K562 (cell line): Measurements from ENCODE around the gene NR2C2AP. TPM values are rescaled to one million over a fixed set of nuclear protein-coding genes. Genes with fewer than 3 reads are reported as not detected.

Experiments
- ATAC-seq: fragments of 200-7000 bp; cut with Tn5 transposase; 3 replicates; pipeline ENCODE4 v1.9.1; 2020; ENCODE audit warnings: moderate library complexity
- BruUV-seq: library from RNA; stranded (reverse); fragments of 400-500 nt; replicated peaks from 2 replicates; lab custom pipeline; 2021; lab: Mats Ljungman, UMichigan
- CTCF ChIA-PET: fragments of 300-600 bp; formaldehyde crosslinking; extraction: SDS; loops from one replicate; lab custom pipeline; 2021; ENCODE audit warnings: low intra/inter-chr PET ratio; lab: Yijun Ruan, JAX
- POLR2A ChIA-PET: fragments of 300-600, 350-650 bp; sonication (Branson Sonifier 250); formaldehyde crosslinking; extraction: SDS; loops from one replicate; lab custom pipeline; 2021; ENCODE audit warnings: antibody characterized with exemption, inconsistent platforms; lab: Yijun Ruan, JAX
- DNase-seq, 4 experiments: peaks; one replicate each; pipeline versions ENCODE4 v3.0.0 to v3.0.0-alpha.2; 2011 to 2018; ENCODE audit warnings: low spot score in 3 of 4, mixed read lengths in 3 of 4; ENCODE audit errors: extremely low read depth in 1 of 4
- FAIRE-seq: peaks from 2 replicates; lab custom pipeline; 2011; peaks lifted over from hg19 to GRCh38; lab: Jason Lieb, UNC
- H2AFZ ChIP-seq: 2 replicates; pipeline ENCODE4 v1.6.0; 2011; ENCODE audit warnings: low read depth, low read length, control low read depth, inconsistent platforms
- H3K27ac ChIP-seq: fragments of 200-600 bp; 3 replicates; pipeline ENCODE4 v1.8.0; 2011; ENCODE audit warnings: low read depth, mild to moderate bottlenecking, control low read depth, inconsistent platforms, low read length, moderate library complexity, mixed read lengths; ENCODE audit errors: extremely low read depth
- H3K27me3 ChIP-seq, 2 experiments: fragments of 300-600 bp in 1 of 2; 2 replicates in 1 of 2; 3 replicates in 1 of 2; pipeline versions ENCODE4 v1.6.0 to v1.8.0; 2011; ENCODE audit warnings: inconsistent platforms in 2 of 2, low read length in 2 of 2, mild to moderate bottlenecking in 1 of 2, mixed read lengths in 1 of 2, moderate library complexity in 1 of 2; ENCODE audit not compliant: control insufficient read depth in 2 of 2, insufficient read depth in 2 of 2
- H3K36me3 ChIP-seq: fragments of 300-600 bp; 3 replicates; pipeline ENCODE4 v1.8.0; 2011; ENCODE audit warnings: mild to moderate bottlenecking, low read length, inconsistent platforms; ENCODE audit not compliant: control insufficient read depth, insufficient read depth
- H3K4me1 ChIP-seq, 2 experiments: fragments of 200-600 bp in 1 of 2; replicated peaks in 1 of 2; 2 replicates in 1 of 2; 3 replicates in 1 of 2; pipeline versions ENCODE4 v1.5.1 to v1.8.0; 2011; ENCODE audit warnings: inconsistent platforms in 2 of 2, low read length in 2 of 2, mild to moderate bottlenecking in 1 of 2, mixed read lengths in 1 of 2, moderate library complexity in 1 of 2; ENCODE audit not compliant: control insufficient read depth in 2 of 2, insufficient read depth in 2 of 2
- H3K4me2 ChIP-seq: 2 replicates; pipeline ENCODE4 v1.6.1; 2011; ENCODE audit warnings: low read length, control low read depth, inconsistent platforms, mixed read lengths; ENCODE audit not compliant: insufficient read depth
- H3K4me3 ChIP-seq: fragments of 200-600 bp; sonication (generic), shearing (Covaris generic); 2 replicates; pipeline ENCODE4 v1.5.1; 2016; ENCODE audit warnings: control low read depth, inconsistent platforms
- H3K79me2 ChIP-seq: fragments of 200-600 bp; 3 replicates; pipeline ENCODE4 v1.8.0; 2011; ENCODE audit warnings: low read length, inconsistent platforms; ENCODE audit not compliant: control insufficient read depth, insufficient read depth
- H3K9ac ChIP-seq, 2 experiments: 2 replicates each; pipeline versions ENCODE4 v1.6.0 to v1.6.1; 2011; ENCODE audit warnings: low read depth in 2 of 2, low read length in 2 of 2, control low read depth in 1 of 2, inconsistent platforms in 1 of 2, mild to moderate bottlenecking in 1 of 2, mixed read lengths in 1 of 2; ENCODE audit not compliant: insufficient read depth in 1 of 2
- H3K9me1 ChIP-seq: one replicate; pipeline ENCODE4 v1.6.0; 2011; ENCODE audit warnings: inconsistent platforms, mild to moderate bottlenecking, low read length, moderate library complexity; ENCODE audit not compliant: control insufficient read depth, insufficient read depth
- H3K9me3 ChIP-seq: replicated peaks from 2 replicates; pipeline ENCODE4 v1.5.1; 2011; ENCODE audit warnings: low read depth, low read length, inconsistent platforms; ENCODE audit not compliant: control insufficient read depth, insufficient read depth
- H4K20me1 ChIP-seq: replicated peaks from 2 replicates; pipeline ENCODE4 v1.6.1; 2011; ENCODE audit warnings: low read length, inconsistent platforms, mixed read lengths; ENCODE audit not compliant: control insufficient read depth, insufficient read depth
- ARID2 ChIP-seq: fragments of 450-650 bp; IDR thresholded peaks from 2 replicates; pipeline ENCODE4 v1.6.1; 2017; ENCODE audit warnings: antibody characterized with exemption, mild to moderate bottlenecking
- KDM4B ChIP-seq, 2 experiments: fragments of 450-650 bp in 1 of 2; sonication (generic) in 1 of 2; IDR thresholded peaks; 2 replicates each; pipeline ENCODE4 v1.6.1; 2016 to 2017; ENCODE audit warnings: borderline replicate concordance in 2 of 2, antibody characterized with exemption in 1 of 2, low read depth in 1 of 2, mild to moderate bottlenecking in 1 of 2
- MBD1 ChIP-seq: fragments of 250-450 bp; sonication (Bioruptor Pico); IDR thresholded peaks from 2 replicates; pipeline ENCODE4 v1.8.0; 2022; ENCODE audit warnings: inconsistent platforms
- OTX1 ChIP-seq: fragments of 450-650 bp; formaldehyde crosslinking; IDR thresholded peaks from 2 replicates; pipeline ENCODE4 v1.4.0; 2022; ENCODE audit warnings: mild to moderate bottlenecking
- PREB ChIP-seq: sonication (generic); formaldehyde crosslinking; IDR thresholded peaks from 2 replicates; pipeline ENCODE4 v1.8.1; 2023; ENCODE audit warnings: mild to moderate bottlenecking, missing genetic modification reagents
- PTRF ChIP-seq: fragments of 450-650 bp; IDR thresholded peaks from 2 replicates; pipeline ENCODE4 v1.6.1; 2016; ENCODE audit warnings: mild to moderate bottlenecking, missing genetic modification characterization, missing compliant biosample characterization
- ZC3H11A ChIP-seq: IDR thresholded peaks from 2 replicates; pipeline ENCODE4 v1.6.1; 2012; ENCODE audit warnings: low read depth, low read length, improper control_type of control experiment
- ZFX ChIP-seq: sonication (generic); formaldehyde crosslinking; IDR thresholded peaks from 2 replicates; pipeline ENCODE4 v1.8.0; 2022; ENCODE audit warnings: mild to moderate bottlenecking, missing genetic modification reagents, moderate library complexity
- WGBS: fragments of 100-300 bp; shearing (Covaris generic); methylation state at CpG from one replicate; pipeline ENCODE4 v1.1.6; 2016; ENCODE audit warnings: low coverage, mixed read lengths; ENCODE audit not compliant: insufficient coverage; ENCODE audit errors: missing lambda C conversion rate; 5-methylcytosine and 5-hydroxymethylcytosine counted together
- in situ Hi-C: fragments of 300-500 bp; cut with MboI; formaldehyde crosslinking; loops from 4 replicates; pipeline ENCODE4 v1.15.0; 2018; ENCODE audit warnings: inconsistent platforms, mixed read lengths
- intact Hi-C: fragments of 100-400 bp; cut with micrococcal nuclease; formaldehyde crosslinking; loops from 2 replicates; pipeline ENCODE4 v1.14.2; 2022
- polyA plus RNA-seq, 8 experiments: library from polyadenylated mRNA; depleted of rRNA in 4 of 8; stranded (reverse) in 5 of 8; unstranded in 3 of 8; fragments of >200 nt; fragmentation: Nextera tagmentation in 2 of 8; fragmentation: Illumina TruSeq in 1 of 8; extraction: Ambion mirVana in 2 of 8; extraction: Trizol in 1 of 8; gene quantifications; 2 replicates each; pipeline versions ENCODE4 v1.2.1 to v1.2.3, GENCODE V29; 2011 to 2014; ENCODE audit warnings: inconsistent platforms in 1 of 8, missing spikeins in 1 of 8
- total RNA-seq, 7 experiments: library from RNA; depleted of rRNA in 6 of 7; stranded (reverse); fragments of >200 nt in 6 of 7; fragmentation: Illumina TruSeq in 2 of 7; extraction: Trizol in 2 of 7; gene quantifications; 2 replicates each; pipeline versions ENCODE4 v1.2.1 to v1.2.3, GENCODE V29; 2011 to 2021; ENCODE audit warnings: low replicate concordance in 1 of 7

Gene NR2C2AP
- total and polyA plus RNA-seq, 9 of the 15 experiments (the other 6 are each of a cell fraction or from before 2014, with no cell fraction given): 23.7 to 77.4 (median 32.4) TPM

GRCh38 chr19:19212916-19213315 lies 9.7 kb upstream of the NR2C2AP start:
- peaks cover 8 to 33% of the 10 kb centered on the region in 2 experiments for H3K27me3 ChIP-seq
- no peak for FAIRE-seq
- no peak overlapping the region for H3K4me3 ChIP-seq
- H3K36me3 ChIP-seq: no peaks in the 10 kb centered on the region
- in situ Hi-C loops: no loop called here
- no peak for DNase-seq
- no peak for ATAC-seq
- WGBS: 0% methylated on average over 7 of the region's 7 CpGs
- H3K9me1 ChIP-seq: peaks cover 3% of the 10 kb centered on the region
- H3K27ac ChIP-seq: no peak overlapping the region
- TF ChIP-seq KDM4B (IDR thresholded peaks at IDR 0.05; ENCODE audit: borderline replicate concordance in 2 of 2, low read depth in 1 of 2) (no peak), ARID2 (no peak), MBD1 (no peak), PTRF (tag) (no peak), PREB (CRISPR knock-in tag) (no peak), ZC3H11A (no peak), OTX1 (CRISPR knock-in tag) (no peak), ZFX (no peak)
- ChIA-PET CTCF (no interaction called here), POLR2A (no interaction called here)
- no TSS peak for BruUV-seq
- H3K79me2 ChIP-seq: no peaks in the 10 kb centered on the region
- H3K4me1 ChIP-seq: peaks cover 2 to 13% of the 10 kb centered on the region in 2 experiments; a peak in 4 of 5 replicates
- no peaks in the 10 kb centered on the region; the same call in 1 of the 2 replicates for H4K20me1 ChIP-seq
- H3K4me2 ChIP-seq: no peak overlapping the region
- H3K9ac ChIP-seq: no peak overlapping the region
- intact Hi-C loops: no loop called here
- H2AFZ ChIP-seq: no peak overlapping the region
- H3K9me3 ChIP-seq: peaks cover 2% of the 10 kb centered on the region
